Activated CD4-positive, alpha-beta T cell treated with anti-CD3 and anti-CD28 coated beads, Interleukin-2, amount 50 U/mL, for 1 hour (primary cell): ENCODE measurements around the gene RHCE.
"Not testable (repeated sequence)": the region's sequence is repeated elsewhere in the genome, so short reads cannot be mapped to it uniquely, and the experiment has no call there.

Experiments used
- DNase-seq: peaks from one replicate; pipeline ENCODE4 v3.0.0-alpha.2; 2020

Gene RHCE

DNA sequence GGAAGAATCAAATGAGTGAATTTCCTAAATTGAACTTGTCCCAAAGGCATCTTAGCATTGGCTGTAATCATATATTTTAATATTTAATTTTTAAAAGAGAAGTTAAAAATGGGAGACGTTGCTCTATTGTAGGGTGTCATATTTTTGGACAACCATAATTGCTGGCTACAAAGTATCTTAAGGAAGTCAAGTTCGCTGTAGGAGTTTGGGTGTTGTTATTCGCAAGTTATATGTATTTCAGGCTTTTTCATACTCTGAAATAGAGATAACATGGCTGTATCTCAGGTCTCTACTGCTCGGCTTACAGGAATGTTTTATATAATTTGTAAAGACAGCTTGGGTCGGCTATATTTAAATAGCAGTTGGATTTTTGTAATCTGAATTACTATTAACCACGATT is 81.6 kb downstream of the RHCE start:
- DNase-seq = no peak

DNA sequence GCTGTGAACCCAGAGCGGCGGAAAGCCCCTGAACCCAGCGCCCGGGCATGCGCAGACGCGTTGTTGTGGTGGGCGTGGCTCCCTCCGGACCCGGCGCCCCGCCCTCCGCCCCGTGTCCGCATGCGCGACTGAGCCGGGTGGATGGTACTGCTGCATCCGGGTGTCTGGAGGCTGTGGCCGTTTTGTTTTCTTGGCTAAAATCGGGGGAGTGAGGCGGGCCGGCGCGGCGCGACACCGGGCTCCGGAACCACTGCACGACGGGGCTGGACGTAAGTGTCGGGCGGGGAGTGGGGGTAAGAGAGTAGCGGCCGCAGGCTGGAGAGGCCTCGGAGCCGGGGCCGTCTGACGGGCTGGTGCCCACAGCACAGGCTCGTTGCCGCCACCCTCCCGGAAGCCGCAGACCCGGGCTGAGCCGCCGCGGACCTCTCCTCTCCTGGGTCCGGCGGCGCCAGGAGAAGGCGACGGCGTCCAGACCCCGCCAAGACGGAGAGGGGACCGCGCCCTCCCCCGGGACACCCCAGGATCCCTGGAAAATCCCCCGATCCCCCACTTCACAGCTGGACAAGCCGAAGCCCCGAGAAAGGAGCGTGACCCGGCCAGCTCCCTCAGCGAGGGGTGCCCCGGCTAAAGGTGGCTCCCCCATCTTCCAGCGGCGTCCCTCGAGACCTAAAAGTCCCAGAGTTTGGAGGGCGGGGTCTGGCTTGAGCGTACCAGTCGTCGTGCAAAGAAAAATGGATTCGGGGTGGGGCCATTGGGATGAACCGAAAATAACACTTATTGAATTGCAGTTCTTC is 82.2 kb downstream of the RHCE start, which contains the start of gene TMEM50A:
TMEM50A (plus strand) TSS at position 147 of the 794 bp plus-strand sequence. CDS start 2,153 bp downstream, outside the sequence.
- peak; percentile 87 for DNase-seq

DNA sequence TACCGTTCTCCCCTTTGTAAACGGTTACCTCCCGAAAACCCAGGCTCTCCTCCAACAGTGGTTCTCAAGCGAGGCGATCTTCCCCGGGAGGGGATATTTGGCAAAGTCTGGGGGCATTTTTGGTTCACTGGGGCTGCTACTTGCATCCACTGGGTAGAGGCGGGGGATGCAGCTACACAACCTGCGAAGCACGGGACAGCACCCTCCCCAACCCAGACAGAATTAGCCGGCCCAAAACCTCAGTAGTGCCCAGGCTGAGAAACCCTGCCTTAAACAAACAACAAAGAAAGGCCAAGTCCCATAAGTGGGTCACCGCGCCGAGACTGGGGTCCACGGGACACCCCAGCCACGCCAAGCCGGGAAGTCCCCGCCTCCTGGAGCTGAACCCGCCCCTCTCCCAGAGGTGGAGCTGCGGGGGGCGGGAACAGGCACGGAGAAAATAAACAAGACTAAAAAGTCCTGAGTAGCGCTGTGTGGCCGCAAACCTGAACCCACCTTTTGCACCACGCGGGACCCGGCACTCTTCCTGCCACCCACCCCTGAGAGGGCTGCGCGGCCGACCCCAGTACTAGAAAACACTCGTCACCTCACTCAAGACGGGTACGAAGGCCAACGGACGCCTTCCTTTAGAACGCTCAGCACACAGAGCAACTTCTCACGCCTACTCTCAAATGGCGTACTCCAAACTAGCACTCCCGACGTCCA is 83.0 kb downstream of the RHCE start:
- peak; percentile 20 for DNase-seq

DNA sequence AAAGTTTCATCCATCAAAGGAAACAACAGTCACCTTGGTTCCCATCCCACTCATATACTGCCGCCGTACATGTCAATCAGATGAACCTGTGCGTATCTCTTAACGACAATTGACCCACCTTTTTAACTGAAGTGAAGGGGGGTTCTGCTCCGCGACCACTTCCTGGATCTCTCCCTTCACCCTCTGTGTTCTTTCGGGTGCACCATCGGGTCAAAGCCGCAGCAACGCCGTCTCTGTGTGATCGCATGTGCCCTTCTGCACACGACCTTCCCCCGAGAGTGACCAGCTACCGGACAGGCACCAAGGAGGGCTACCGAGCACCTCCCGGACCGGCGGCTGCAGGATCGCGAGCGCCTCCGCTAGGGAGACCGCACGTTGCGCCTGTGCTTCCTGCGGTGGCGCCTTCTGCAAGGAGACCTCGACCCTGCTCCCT is 83.7 kb downstream of the RHCE start:
- DNase-seq = peak; percentile 7

DNA sequence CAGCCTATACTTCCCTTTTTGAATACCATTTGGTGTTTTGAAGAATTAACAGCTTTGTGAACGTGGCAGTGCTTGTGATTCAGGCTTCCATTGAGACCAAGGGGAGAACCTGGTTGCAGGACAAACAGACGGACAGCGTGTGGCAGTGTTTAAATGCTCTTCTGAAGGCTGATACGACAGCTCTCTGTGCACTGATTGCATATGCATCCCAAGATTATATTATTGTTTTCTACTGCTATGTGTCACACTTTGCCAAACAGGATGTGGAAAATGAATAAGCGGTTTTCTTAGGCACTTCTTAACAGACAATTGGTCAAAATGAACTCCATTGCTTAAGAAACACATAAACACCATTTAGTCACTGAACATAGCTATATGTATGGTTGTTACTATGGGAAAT is 90.7 kb downstream of the RHCE start:
- DNase-seq = not testable (repeated sequence)

DNA sequence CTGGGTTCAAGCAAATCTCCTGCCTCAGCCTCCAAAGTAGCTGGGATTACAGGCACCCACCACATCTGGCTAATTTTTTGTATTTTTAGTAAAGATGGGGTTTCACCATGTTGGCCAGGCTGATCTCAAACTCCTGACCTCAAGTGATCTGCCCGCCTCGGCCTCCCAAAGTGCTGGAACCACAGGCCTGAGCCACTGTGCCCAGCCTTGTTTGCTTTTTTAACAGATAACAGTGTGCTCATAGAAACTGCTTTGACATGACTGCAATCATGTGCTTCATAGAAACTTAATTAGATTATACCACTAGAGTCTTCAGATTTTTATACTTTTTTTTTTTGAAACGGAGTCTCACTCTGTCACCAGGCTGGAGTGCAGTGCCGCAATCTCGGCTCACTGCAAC is 91.3 kb downstream of the RHCE start:
- not testable (repeated sequence) for DNase-seq

DNA sequence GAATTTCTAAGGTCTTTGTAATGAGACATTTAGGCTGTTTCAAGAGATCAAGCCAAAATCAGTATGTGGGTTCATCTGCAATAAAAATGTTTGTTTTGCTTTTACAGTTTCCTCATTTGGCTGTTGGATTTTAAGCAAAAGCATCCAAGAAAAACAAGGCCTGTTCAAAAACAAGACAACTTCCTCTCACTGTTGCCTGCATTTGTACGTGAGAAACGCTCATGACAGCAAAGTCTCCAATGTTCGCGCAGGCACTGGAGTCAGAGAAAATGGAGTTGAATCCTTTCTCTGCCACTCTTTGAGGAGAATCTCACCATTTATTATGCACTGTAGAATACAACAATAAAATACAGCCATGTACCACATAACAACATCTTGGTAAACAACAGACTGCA is 91.8 kb downstream of the RHCE start:
- DNase-seq = not testable (repeated sequence)

DNA sequence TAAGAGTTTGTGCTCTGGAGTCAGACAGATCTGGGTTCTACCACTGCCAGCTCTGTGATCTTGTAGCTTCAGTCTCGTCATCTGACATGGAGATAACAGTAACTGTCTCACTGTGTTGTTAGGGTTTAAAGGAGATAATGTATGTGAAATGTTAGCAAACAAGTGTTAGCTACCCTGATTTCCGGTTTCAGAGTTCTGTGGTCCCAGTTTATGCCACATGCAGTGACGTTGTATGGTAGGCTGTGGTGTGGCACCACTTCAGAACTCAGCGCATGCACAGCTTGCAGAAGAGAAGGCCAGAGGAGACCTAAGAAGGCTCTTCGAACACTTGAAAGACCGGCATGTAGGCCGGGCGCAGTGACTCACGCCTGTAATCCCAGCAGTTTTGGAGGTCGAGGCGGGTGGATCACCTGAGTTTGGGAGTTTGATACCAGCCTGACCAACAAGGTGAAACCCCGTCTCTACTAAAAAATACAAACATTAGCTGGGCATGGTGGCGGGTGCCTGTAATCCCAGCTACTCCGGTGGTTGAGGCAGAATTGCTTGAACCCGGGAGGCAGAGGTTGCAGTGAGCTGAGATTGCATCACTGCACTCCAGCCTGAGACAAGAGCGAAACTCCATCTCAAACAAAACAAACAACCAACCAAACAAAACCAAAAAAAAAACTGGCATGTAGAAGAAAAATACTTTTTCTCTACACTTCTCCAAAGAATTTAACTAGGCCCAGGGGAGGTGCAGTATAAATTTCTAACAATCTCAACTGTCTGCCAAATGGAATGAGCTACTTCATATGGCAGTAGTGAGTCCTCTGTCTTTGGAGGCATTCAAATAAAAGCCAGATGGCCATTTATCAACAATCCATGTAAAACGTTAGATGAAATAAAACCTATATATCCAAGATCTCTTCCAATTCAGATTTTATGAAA is 92.5 kb downstream of the RHCE start:
- DNase-seq = not testable (repeated sequence)

DNA sequence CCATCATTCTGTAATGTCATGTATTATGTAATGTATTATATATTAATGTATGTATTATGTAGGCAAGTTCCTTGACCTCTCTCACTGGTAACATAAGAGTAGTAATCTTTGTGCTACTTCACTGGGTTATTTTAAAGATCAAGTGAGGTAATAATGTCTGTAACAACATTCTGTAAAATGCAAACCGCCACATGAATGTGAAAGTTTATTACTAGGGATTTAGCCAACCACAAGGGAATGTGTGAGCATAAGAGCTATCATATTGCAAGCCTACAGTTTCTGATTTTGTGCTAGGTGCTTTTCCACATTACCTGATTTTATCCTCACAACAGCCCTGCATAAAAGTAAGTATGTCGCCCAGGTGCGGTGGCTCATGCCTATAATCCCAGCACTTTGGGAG is 96.2 kb downstream of the RHCE start:
- DNase-seq = not testable (repeated sequence)

DNA sequence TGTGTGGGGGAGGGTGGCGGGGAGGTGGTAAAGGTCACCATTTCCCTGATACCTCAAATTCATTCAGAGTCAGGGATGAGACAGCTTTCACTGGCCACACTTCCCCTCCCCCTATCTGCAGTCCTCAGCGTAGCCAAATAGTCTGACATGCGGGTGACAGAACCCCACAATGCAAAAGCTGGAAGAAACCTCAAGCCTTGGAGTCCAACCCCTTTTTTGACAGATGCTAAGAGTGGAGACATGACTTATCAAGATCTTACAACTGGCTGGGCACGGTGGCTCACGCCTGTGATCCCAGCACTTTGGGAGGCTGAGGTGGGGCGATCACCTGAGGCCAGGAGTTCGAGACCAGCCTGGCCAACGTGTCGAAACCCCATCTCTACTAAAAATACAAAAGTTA is 98.5 kb downstream of the RHCE start:
- DNase-seq = not testable (repeated sequence)

DNA sequence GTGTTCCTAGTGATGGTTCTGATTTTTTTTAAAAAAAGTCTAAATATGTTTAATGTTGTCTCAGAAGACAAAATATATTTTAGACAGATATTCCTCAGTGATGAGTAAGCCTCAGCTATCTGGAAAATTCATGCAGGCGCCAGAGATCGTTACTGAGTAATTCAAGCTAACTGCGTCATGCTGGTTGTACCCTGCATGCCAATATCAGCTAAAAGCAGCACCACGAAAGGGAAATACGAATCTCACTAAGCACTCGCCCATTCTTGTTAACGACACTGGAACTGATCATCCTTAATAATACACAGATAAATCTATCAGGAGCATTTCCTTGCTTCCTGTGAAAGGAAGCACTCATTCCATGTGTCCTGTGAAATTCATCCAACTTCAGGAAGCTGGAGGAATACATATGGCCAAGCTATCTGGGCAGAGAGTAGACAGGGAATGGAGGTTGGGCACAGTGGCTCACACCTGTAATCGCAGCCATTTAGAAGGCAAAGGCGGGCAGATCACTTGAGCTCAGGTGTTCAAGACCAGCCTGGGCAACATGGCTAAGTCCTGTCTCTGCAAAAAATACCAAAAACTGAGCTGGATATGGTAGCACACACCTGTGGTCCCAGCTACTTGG is 100.2 kb downstream of the RHCE start:
- not testable (repeated sequence) for DNase-seq

DNA sequence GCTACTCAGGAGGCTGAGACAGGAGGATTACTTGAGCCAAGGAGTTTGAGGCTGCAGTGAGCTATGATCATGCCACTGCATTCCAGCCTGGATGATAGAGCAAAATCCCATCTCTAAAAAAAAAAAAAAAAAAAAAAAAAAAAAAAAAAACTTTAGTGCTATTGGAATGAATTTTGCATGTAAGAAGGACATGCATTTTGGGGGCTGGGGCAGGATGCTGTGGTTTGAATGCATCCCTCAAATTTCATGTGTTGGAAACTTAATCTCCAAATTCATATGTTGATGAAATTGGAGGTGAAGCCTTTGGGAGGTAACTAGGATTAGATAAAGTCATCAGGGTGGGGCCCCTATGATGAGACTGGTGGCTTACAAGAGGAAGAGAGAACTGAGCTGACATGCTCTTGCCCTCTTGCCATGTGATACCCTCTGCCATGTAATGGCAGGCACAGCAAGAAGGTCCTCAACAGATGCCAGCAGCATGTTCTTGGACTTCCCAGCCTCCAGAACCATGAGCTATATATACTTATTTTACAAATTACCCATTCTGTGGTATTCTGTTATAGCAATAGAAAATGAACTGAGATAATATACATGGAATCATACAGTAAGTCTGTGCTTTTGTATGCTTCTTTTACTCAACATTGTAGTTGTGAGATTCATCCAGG is 107.7 kb downstream of the RHCE start:
- DNase-seq = not testable (repeated sequence)
